Measurements from ENCODE around the gene CEPT1. TPM values are rescaled to one million over a fixed set of nuclear protein-coding genes. Genes with fewer than 3 reads are reported as not detected.

The CEPT1 gene
- total and polyA plus RNA-seq, 7 donors = 6.7 to 13.7 (median 10.0) TPM

DNA sequence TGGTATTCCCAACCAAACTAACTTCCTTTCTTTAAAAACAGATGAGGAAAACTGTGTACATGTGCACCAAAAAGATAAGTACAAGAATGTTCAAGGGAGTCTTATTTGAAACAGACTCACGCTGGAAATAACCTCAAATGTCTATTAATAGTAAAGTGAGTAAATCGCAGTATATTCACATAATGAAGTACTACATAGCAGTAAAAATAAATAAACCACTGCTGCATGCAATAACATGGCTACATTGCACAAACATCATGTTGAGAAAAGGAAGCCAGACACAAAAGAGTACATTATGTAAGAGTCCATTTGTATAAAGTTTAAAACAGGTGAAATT is 65.7 kb downstream of the CEPT1 start:
- intact Hi-C loops (cut with DNase I) = no loop called here
- ATAC-seq (no peak), DNase-seq (no peak)
- no peak for TF ChIP-seq CTCF (IDR thresholded peaks at IDR 0.05)
- H3K27ac ChIP-seq = no peak overlapping the region
- no peaks in the 10 kb centered on the region for H3K9me3 ChIP-seq
- peaks cover 0 to 40% (median 17%) of the 10 kb centered on the region in 3 donors for H3K27me3 ChIP-seq (ENCODE audit: insufficient read depth in 3 of 3, low read length in 2 of 3)
- no peak overlapping the region for H3K4me3 ChIP-seq
- H3K4me1 ChIP-seq = peaks cover 4% of the 10 kb centered on the region
- 63 to 71% (median 71%) methylated on average over 2 of the region's 2 CpGs for WGBS, 3 donors
- H3K36me3 ChIP-seq (ENCODE audit: insufficient read depth in 1 of 2, low read depth in 1 of 2) = no peaks in the 10 kb centered on the region

GRCh38 chr1:111208921-111209320 is 68.9 kb downstream of the CEPT1 start:
- TF ChIP-seq CTCF (IDR thresholded peaks at IDR 0.05) = no peak
- Histone ChIP-seq H3K36me3 (ENCODE audit: insufficient read depth in 1 of 2, low read depth in 1 of 2) (no peaks in the 10 kb centered on the region), H3K9me3 (no peaks in the 10 kb centered on the region), H3K27me3 (ENCODE audit: insufficient read depth in 3 of 3, low read length in 2 of 3) (peaks cover 0 to 30% (median 12%) of the 10 kb centered on the region in 3 donors), H3K4me3 (no peak overlapping the region), H3K27ac (no peak overlapping the region), H3K4me1 (peaks cover 4% of the 10 kb centered on the region)
- ATAC-seq (no peak), DNase-seq (no peak)
- WGBS, 3 donors = 43 to 53% (median 43%) methylated on average over 1 of the region's 1 CpG
- intact Hi-C loops (cut with DNase I) = no loop called here

DNA sequence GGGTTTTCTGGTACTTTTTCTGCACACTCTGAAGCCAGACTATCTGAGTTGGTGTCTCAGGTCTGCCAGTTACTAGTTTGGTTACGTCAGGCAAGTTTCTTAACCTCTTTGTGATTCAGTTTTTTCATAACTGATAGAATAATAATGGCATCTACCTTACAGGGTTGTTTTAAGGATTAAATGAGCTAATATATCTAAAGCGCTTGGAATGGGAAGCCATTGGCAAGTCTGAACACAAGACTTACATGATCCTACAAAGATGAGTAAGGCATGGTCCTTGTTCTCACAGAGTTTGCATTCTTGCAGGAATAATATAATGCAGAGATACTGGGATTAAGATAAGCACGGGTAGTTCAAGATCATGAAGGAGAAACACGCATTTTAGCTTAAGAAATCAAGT is 69.6 kb downstream of the CEPT1 start:
- H3K27me3 ChIP-seq (ENCODE audit: insufficient read depth in 3 of 3, low read length in 2 of 3) = peaks cover 0 to 23% (median 6%) of the 10 kb centered on the region in 3 donors

DNA sequence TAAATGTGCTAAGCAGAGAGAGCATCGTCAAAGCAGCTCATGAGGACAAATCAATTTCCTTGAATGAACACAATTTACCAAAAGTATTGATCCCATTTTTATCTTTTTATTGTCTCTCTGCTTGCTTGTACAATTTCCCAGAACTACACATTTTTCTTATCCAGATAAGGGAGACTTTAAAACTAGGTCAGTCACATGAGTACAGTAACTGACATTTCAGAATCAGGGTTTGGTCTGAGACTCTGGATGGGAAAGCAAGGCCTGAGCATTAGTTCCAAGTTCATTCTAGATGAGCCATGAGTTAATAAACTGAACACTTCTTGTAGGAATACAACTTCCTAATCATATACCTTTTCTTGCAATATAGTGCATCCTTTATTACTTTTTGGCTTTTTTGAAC is 71.9 kb downstream of the CEPT1 start:
- TF ChIP-seq CTCF (IDR thresholded peaks at IDR 0.05) = no peak
- no peaks in the 10 kb centered on the region for H3K4me1 ChIP-seq
- intact Hi-C loops (cut with DNase I) = no loop called here

More for the DNA sequence above, 69.6 kb downstream of the CEPT1 start:
- Histone ChIP-seq H3K4me3 (no peak overlapping the region), H3K9me3 (no peaks in the 10 kb centered on the region), H3K36me3 (ENCODE audit: insufficient read depth in 1 of 2, low read depth in 1 of 2) (no peaks in the 10 kb centered on the region), H3K27ac (no peak overlapping the region), H3K4me1 (no peaks in the 10 kb centered on the region)
- no peak for ATAC-seq
- DNase-seq = no peak
- no peak for TF ChIP-seq CTCF (IDR thresholded peaks at IDR 0.05)
- intact Hi-C loops (cut with DNase I) = no loop called here
- 77 to 90% (median 88%) methylated on average over 4 of the region's 4 CpGs for whole genome bisulfite sequencing, 3 donors

GRCh38 chr1:111212634-111213335 is 72.8 kb downstream of the CEPT1 start:
- no peak overlapping the region for H3K4me3 ChIP-seq
- no peaks in the 10 kb centered on the region for H3K9me3 ChIP-seq
- H3K27ac ChIP-seq = no peak overlapping the region
- H3K36me3 ChIP-seq (ENCODE audit: insufficient read depth in 1 of 2, low read depth in 1 of 2) = no peaks in the 10 kb centered on the region
- ATAC-seq (no peak), DNase-seq (no peak)
- intact Hi-C loops (cut with DNase I) = no loop called here
- no peak for TF ChIP-seq CTCF (IDR thresholded peaks at IDR 0.05)
- no peaks in the 10 kb centered on the region for H3K4me1 ChIP-seq
- no peaks in the 10 kb centered on the region for H3K27me3 ChIP-seq (ENCODE audit: insufficient read depth in 3 of 3, low read length in 2 of 3)
- WGBS, 3 donors = 64 to 79% (median 70%) methylated on average over 5 of the region's 5 CpGs

More for the DNA sequence above, 71.9 kb downstream of the CEPT1 start:
- DNase-seq (no peak), ATAC-seq (no peak)
- no peak overlapping the region for H3K27ac ChIP-seq
- 93 to 98% (median 94%) methylated on average over 1 of the region's 1 CpG for WGBS, 3 donors
- H3K9me3 ChIP-seq = no peaks in the 10 kb centered on the region
- peaks cover 0 to 2% (median under 1%) of the 10 kb centered on the region in 3 donors for H3K27me3 ChIP-seq (ENCODE audit: insufficient read depth in 3 of 3, low read length in 2 of 3)
- no peaks in the 10 kb centered on the region for H3K36me3 ChIP-seq (ENCODE audit: insufficient read depth in 1 of 2, low read depth in 1 of 2)
- H3K4me3 ChIP-seq = no peak overlapping the region
